Germinal center (tissue), 1 donor: ENCODE results near the gene TUBA1A.
"Not testable (repeated sequence)": the region's sequence is repeated elsewhere in the genome, so short reads cannot be mapped to it uniquely, and the experiment has no call there.

Source experiments
- DNase-seq: peaks from one replicate; pipeline ENCODE4 v3.0.0; 2012; ENCODE audit warnings: mixed read lengths, low spot score

Gene TUBA1A

DNA sequence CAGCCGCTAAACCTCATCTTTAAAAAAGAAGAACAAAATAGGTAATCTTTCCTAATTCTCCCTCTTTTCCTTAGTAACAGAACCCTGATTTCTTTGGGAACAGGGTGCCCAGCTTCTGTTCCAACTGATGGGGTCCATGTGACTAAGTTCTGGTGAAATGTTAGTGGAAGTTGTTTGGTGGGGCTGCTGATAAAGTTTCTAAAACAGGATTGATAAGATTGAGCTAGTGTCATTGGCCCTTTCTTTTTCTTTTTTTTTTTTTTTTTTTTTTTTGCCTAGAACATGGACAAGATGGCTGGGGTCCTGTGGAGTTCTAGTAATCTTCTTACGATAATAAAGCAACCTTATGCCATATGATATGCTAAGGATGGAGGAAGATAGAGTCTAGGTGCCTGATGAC is 41.5 kb downstream of the TUBA1A start:
- DNase-seq: no peak

DNA sequence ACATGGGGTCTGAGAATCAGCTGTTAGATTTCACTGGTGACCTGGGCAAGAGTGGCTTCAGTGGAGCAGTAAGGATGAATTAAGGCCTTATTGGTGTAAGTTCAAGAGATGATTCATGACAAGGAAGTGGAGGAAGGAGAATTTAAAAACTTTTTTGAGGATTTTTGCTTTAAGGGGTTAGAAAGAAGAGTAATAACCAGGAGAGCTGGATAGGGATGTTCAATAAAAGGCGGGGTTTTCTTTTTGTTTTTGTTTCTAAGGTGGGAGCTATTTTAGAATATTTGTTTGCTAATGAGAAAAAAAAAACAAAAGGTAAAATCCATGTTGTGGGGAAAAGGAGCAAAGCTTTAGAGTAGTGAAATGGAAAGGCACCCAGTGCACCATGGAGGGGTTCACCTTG is 42.5 kb downstream of the TUBA1A start:
- no peak for DNase-seq

GRCh38 chr12:49144384-49144783 is 44.5 kb downstream of the TUBA1A start:
- DNase-seq: no peak

DNA sequence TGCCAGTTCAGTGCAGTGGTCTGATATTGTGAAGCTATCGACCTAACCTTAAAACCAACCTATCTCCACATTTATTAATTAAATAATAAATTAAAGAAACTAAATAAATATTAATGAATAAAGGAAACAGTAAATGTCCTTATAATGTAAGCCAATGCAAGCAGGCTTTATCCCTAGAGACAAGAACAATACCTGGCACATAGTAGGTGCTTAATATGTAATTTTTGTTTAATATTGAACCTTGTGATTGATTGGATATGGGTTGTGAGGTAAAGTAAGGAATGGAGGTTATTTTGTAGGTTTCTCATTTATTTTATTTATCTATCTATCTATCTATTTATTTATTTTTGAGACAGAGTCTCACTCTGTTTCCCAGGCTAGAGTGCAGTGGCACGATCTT is 49.9 kb downstream of the TUBA1A start:
- no peak for DNase-seq

- DNase-seq: no peak
These were observed 50.3 kb downstream of the TUBA1A start for GRCh38 chr12:49138587-49138986.

DNA sequence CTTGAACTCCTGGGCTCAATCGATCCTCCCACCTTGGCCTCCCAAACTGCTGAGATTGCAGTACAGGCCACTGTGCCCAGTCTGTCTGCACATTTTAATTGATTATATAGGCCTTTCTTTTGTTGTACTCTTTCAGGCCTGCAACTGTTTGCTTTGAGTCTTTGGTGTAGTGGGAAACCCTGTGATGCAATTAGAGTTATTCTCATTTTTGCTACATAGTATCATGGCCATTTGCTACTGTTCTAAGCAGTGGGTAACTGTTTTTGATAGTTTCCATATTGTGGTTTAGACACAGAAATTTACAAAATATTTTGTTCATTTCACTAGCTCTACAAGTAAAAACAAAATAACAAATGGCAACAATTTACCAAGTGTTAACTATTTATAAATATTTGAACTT is 51.4 kb downstream of the TUBA1A start:
- DNase-seq: no peak

- DNase-seq: not testable (repeated sequence)
These were observed 51.9 kb downstream of the TUBA1A start for GRCh38 chr12:49136997-49137396.
